Stimulated activated CD8-positive, alpha-beta memory T cell treated with anti-CD3 and anti-CD28 coated beads, Interleukin-7, amount 100 ng/mL, for 4 hours (primary cell): ENCODE data around the gene ZDHHC18.

Experiments used
- DNase-seq, 2 donors: peaks; one replicate each; pipeline ENCODE4 v3.0.0-alpha.2; 2020; ENCODE audit warnings: low read depth in 2 of 2

Gene ZDHHC18, protein sequence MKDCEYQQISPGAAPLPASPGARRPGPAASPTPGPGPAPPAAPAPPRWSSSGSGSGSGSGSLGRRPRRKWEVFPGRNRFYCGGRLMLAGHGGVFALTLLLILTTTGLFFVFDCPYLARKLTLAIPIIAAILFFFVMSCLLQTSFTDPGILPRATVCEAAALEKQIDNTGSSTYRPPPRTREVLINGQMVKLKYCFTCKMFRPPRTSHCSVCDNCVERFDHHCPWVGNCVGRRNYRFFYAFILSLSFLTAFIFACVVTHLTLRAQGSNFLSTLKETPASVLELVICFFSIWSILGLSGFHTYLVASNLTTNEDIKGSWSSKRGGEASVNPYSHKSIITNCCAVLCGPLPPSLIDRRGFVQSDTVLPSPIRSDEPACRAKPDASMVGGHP

DNA sequence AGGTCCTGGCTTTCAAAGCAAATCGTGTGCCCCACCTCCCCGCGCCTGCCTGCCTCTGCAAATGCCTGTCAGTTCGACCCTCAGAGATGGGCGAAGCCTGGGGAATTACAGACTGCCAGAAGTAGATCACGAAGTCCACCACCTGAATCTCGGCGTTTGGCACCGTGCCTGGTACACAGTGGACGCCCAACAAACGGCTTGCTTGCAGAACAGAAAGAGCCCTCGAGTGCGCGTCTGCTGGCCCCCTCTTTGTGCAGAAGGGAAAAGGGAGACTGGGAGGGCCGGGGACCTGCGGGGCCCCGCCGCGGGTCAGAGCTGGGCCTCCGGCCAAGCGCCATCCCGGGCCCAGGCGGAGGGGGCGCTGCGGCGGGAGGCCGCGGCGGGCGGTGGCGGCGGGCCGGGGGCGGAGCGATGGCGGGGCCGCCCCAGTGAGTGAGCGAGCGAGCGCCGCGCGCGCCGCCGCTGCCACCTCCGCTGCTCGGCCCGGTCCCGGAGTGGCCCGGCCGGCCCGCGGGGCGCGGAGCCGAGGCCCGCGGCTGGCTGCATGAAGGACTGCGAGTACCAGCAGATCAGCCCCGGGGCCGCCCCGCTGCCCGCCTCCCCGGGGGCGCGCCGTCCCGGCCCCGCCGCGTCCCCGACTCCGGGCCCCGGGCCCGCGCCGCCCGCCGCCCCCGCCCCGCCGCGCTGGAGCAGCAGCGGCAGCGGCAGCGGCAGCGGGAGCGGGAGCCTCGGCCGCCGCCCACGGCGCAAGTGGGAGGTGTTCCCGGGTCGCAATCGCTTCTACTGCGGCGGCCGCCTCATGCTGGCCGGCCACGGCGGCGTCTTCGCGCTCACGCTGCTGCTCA, at the start of gene ZDHHC18:
ZDHHC18 (plus strand) TSS at position 428 of the 845 bp plus-strand sequence; CDS start at position 545, 117 bp downstream.
- DNase-seq: peak in 1 of 2 donors; percentile 67

DNA sequence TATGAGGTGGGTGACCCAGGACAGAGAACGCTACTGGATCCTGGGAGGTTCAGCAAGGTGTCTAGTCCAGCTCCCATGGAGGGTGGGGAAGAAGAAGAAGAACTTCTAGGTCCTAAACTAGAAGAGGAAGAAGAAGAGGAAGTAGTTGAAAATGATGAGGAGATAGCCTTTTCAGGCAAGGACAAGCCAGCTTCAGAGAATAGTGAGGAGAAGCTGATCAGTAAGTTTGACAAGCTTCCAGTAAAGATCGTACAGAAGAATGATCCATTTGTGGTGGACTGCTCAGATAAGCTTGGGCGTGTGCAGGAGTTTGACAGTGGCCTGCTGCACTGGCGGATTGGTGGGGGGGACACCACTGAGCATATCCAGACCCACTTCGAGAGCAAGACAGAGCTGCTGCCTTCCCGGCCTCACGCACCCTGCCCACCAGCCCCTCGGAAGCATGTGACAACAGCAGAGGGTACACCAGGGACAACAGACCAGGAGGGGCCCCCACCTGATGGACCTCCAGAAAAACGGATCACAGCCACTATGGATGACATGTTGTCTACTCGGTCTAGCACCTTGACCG, 47.3 kb upstream of the ZDHHC18 start:
- no peak for DNase-seq

DNA sequence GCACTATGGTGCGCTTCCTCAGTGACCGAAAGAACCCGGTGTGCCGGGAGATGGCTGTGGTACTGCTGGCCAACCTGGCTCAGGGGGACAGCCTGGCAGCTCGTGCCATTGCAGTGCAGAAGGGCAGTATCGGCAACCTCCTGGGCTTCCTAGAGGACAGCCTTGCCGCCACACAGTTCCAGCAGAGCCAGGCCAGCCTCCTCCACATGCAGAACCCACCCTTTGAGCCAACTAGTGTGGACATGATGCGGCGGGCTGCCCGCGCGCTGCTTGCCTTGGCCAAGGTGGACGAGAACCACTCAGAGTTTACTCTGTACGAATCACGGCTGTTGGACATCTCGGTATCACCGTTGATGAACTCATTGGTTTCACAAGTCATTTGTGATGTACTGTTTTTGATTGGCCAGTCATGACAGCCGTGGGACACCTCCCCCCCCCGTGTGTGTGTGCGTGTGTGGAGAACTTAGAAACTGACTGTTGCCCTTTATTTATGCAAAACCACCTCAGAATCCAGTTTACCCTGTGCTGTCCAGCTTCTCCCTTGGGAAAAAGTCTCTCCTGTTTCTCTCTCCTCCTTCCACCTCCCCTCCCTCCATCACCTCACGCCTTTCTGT, 46.0 kb upstream of the ZDHHC18 start:
- DNase-seq: no peak

DNA sequence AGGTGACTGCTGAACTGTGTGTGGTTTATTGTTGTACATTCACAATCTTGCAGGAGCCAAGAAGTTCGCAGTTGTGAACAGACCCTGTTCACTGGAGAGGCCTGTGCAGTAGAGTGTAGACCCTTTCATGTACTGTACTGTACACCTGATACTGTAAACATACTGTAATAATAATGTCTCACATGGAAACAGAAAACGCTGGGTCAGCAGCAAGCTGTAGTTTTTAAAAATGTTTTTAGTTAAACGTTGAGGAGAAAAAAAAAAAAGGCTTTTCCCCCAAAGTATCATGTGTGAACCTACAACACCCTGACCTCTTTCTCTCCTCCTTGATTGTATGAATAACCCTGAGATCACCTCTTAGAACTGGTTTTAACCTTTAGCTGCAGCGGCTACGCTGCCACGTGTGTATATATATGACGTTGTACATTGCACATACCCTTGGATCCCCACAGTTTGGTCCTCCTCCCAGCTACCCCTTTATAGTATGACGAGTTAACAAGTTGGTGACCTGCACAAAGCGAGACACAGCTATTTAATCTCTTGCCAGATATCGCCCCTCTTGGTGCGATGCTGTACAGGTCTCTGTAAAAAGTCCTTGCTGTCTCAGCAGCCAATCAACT, 45.2 kb upstream of the ZDHHC18 start:
- no peak for DNase-seq

DNA sequence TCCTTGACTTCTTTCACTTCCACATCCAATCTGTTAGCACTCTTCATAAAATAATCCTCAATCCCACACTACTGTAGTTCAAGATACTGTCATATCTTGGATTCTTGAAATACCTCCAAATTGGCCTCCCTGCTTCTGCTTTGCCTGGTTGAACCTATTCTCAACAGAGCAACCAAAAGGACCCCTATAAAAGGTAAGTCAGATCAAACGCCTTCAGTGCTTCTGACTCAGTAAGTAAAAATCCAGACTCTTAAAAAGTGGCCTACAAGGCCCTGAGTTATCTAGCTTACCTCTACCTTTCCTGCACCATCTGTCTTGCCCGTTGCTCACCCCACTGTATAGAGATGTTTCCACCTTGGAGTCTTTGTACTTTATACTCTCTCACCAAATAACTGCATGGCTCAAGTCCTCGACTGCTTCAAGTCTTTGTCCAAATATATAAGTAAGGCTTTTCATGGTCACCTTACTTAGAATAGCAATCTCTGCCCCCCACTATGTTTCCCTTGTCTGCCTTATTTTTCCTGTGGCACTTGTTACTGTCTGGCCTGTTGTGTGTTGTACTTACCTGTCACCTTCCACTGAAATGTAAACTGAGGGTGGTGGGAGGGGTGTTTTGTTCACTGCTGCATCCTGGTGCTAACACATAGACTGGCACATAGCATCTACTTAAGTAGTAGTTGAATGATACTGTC, 43.8 kb upstream of the ZDHHC18 start:
- no peak for DNase-seq

DNA sequence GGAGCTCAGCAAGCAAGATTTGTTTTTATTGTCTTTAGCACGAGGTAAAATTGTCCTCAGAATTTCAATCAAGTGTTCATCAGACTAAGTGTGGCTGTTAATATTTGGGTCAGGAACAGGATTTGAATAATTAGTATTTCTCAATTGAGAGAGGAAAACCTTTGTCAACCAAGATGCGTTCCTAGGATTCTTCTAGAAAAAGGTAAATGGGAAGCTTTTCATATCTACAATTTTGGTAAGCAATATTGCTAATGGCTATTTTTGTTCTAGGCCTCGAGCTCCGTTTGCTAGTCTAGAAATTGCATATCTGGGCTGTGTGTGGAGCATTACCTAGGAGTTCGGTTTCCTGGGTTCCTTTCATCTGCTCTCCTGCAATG, 42.9 kb upstream of the ZDHHC18 start:
- DNase-seq: no peak

DNA sequence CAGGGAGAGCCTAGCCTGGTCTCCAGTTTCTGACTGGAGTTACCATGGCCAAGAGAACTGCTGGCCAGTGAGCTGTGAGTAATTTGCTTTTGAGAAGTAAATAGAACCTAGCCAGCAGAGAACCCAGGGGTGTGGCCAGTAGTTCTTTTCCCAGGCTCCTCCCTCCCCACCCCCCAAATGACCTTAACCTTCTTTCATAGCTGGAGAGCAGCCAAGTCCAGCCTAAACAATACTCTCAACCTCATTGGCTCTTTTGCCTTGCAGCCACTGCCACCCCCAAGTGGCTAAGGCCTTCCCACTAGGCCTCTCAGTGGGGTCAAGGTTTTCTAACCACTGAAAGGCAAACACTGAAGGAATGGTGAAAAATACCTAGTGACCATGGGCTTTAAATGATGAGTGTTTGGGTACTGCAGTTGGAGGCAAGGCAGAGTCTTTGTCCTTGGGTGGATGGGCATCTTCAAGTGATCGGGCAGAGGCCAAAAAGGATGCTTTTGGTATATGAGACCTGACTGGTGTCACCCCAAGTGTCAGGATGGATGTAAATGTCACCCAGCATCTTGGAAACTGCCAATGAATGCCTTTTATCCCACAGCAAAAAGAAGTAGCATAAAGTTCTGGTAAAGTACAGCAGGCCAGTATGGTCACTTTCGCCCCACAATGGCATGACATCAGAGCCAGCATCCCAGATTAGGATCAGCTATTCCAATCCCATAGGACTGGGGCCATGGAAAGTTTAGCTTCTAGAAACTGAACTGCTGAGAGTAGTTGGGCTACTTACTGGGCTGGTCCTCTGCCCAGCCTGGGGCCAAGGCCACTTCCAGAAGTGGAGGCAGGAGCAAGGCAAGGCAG, 42.2 kb upstream of the ZDHHC18 start:
- DNase-seq: no peak

DNA sequence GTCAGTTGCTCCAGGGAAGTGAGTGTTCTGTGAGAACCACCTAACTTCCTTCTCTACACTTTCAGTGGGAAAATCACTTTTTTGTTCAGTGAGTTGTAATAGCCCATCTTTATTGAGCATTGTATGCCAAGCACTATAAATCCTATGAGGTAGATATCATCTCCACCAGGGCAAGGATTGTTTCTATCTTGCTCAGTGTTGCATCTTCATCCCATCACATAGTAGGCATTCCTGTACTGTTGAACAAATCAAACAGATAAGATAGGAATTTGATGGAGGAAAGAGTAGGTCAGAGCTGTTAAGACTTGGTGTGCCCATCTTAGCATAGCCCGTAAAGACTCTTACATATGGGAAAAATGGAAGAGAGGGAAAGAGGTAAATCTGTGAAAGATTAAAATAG, 41.6 kb upstream of the ZDHHC18 start:
- no peak for DNase-seq

DNA sequence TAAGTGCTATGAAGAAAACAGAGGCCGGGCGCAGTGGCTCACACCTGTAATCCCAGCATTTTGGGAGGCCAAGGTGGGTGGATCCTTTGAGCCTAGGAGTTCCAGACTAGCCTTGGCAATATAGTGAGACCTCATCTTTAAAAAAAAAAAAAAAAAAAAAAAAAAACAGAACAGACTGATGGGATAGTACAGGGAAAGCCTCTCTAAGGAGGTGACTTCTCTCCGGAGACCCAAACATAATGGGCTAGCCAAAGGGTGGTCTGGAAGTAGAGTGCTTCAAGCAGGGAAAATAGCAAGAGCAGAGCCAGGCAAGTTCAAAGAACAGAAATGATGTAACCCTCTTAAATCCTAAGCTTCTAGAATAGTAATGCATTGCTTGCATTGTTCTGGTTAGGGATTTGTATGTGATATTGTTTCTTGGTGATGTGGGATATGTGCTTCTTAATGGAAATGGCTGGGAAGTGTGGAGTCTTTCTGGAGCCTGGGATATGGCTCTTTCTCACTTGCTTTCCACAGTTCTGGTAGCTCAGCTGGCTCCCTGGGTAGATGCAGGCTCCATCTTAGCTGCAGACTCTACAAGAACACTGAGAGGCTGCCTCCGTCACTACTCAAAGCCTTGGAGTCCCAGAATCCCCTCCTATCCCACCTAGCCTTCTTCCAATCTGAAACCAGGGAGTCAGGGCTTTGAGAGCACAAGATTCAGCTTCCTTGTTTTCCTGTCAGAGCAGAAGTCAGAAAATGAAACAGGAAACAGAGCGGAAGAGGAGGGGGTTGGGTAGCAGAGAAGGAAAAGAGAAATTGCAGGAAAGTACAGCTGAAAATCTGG, 40.7 kb upstream of the ZDHHC18 start:
- DNase-seq: no peak

DNA sequence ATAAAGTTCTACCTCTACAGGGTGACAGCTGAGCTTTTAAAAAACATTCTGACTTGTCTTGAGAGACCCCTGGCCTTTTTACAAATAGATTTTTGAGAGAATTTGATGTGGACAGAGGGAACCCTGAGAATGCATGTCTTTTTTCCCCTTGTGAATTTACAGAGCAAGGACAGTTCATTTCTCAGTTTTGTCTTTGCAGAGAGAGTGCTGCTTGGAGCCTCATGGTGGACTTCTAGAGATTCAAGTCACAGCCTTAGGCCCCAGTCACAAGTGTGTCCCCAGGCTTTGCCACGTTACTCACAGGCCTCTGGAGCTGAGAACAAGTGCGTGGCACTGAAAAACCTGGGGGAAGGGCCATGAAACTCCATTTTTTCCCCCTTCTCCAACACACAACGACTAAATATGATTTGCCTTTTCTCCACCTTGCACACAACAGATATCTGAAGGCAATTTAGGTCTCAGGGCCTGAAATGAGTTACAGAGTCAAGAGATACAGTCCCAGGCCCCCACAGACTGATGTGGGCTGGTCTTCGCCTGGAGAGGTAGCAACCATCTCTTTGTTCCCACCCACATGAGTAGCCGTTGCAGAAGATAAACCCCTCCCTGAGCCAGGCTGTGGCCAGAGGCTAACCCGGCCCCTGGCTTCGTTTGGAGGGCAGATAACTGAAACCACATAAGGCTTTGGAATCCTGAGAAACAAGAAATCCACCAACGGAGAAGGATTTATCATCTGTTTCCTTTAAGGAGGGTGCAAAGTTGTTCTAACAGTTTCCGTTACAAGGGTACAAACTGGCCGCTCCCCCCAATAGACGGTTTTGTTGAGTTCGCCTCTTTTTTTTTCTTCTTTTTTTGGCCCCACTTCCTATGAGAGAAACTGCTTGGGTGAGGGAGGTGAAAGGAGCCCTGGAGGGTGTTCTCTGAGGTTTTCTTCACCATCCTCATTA, 39.8 kb upstream of the ZDHHC18 start:
- no peak for DNase-seq

DNA sequence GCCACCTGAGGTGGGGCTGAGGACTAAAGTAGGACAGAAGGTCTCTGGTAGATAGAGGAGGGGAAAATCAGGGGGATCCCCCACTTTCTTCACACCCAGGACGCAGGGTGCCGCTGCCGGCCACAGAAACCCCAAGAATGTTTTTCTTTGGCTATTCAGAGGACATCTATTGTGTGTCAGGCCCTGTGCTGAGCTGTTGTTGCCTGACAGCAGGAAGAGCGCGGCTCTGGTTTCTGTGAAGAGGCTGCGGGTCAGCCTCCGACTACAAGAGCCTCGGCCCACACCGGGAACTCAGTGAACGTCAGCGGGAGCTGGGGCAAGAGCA, 39.1 kb upstream of the ZDHHC18 start:
- DNase-seq: peak; percentile 59 to 71

DNA sequence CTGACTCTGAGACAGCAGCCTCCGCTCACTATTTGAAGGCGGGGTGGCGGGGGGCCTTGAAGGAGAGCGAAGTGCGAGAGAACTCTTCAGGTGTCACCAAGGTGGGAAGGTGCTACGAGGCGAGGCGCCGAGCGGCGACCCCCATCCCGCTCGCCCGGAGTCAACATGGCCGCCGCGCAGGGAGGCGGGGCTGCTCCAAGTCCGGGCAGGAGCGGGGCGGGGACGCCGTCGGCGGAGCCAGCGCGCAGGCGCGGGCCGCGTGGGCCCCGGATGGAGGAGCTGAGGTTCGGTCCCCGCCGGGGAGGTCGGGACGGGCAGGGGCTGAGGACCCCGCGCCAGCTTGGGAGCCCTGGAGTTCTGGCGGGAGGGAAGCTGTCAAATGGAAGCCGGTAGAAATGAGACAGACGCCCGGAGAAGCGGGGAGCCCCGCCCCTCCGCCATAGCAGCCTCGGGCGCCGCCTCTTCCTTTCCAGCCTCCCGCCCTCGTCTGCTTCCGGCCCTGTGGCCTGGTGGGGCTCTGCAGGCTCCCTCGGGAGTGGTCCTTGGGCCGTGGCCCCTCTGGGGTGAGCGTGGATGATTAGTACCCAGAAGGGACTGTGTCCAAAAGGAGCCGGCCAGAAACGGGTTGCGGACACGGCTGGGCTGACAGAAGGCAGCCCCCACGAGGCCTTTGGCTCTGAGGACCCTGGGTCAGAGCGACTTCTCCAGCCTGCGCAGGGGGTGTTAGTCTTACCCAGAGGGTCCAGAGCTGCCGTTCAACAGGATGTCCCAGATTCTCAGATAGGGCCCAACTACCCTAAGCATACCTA, 38.6 kb upstream of the ZDHHC18 start, which contains the start of gene PIGV:
PIGV (plus strand) TSS at position 245 of the 809 bp plus-strand sequence. CDS start 2,866 bp downstream, outside the sequence.
- peak; percentile 76 to 83 for DNase-seq

DNA sequence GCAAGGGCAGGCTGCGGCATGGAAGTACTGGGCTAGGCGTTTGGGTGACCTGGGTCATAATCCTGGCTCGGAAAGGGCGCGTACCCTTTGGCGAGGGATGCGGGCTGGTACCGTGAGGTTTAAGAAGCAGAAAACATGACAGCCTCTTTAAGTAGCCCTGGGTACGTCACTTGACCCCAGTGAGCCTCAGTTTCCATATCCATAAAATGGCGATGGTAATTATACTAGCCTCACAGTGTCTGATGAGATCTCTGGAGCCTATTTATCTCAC, 38.0 kb upstream of the ZDHHC18 start:
- DNase-seq: no peak

DNA sequence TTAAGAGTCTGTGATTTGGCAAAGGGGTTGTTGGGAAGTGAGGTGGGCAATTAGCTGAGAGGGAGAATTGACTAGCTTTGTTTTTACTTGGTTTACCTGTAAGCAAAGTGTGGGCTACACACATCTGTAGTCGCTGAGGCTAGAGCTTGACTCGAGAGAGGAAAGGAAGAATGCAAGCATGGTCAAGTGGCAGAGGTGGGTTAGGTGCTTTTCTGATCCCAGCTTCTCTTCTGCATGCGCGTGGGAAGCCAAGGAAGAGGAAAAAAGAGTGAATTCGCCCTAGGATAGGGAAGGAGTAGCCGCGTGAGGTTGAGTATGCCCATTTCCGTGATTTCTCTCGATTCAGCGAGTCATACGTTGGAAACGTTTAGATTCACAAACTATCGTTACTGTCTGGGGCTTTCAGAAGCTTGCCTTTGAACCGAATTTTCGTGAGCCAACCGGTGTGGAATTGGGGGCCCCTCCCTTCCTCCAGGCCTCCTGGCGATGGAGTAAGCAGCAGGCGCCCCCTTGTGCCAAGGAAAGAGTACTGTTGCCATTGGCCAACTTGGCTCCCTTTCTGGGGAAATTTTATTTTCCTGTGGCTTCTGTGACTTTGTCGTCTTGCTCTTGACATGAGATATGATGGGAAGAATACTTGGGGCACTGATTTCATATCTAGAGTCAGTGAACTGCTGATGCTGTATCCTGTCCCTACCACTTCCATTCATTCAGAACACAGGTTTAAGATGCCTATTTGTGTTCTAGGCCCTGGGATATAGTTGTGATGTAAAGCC, 37.5 kb upstream of the ZDHHC18 start:
- DNase-seq: peak; percentile 80 to 86

DNA sequence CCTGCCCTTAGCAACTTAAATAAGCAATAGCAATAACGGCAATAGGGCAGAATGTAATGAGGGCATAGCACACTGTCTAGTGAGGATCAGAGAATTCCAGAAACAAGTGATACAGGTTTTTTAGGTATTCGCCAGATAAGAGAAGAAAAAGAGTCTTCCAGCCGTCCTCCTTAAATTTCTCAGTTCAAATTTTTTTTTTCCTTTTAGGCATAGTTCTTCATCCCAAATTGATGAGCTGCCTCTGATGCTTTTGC, 36.9 kb upstream of the ZDHHC18 start:
- DNase-seq: no peak

DNA sequence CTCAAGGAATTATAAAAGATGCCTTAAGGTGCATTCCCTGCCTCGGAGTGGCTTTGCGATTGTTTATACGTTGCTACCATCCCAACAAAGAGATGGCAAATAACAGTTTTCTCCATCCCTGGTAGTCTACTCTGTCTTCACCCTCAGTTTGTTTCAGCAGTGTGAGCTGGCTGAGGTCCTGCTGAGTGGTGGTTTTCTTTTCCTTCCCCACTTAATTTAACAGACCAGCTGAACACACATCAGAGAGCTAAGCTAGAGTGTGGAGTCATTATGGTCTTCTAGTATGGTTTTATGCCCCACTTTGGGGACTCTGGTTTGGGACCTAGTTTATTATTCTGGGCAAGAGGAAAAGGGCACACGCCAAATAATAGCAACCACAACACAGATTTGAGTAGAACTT, 36.6 kb upstream of the ZDHHC18 start:
- DNase-seq: no peak

DNA sequence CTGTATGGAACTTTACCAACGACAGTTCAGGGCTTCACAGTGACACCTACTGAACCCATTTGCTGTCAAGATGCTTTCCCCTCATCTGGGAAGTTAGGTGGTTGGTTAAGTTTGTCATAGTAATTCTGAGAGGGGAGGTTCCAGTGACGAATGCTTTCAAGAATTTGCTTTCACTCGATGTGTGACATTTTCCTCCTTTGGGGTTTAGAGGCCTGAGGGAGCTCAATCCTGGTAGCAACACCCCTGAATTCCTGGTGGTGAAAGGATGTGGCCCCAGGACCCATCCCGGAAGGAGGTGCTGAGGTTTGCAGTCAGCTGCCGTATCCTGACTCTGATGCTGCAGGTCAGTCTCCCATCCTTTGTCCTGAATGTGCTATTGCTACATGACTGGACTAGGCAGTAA, 35.9 kb upstream of the ZDHHC18 start:
- no peak for DNase-seq
